HEK293T (cell line): ENCODE results near the gene MYOZ2.

ENCODE experiments used
- CTCF ChIA-PET: fragments of 350-600 bp; formaldehyde crosslinking; extraction: SDS; loops from one replicate; lab custom pipeline; 2021; ENCODE audit warnings: antibody characterized with exemption, inconsistent platforms; lab: Yijun Ruan, JAX
- POLR2A ChIA-PET: fragments of 350-600 bp; formaldehyde crosslinking; extraction: SDS; loops from one replicate; lab custom pipeline; 2020; ENCODE audit warnings: antibody characterized with exemption, inconsistent platforms; lab: Yijun Ruan, JAX
- DNase-seq: peaks from one replicate; pipeline ENCODE4 v3.0.0; 2012; ENCODE audit warnings: mixed read lengths; ENCODE audit errors: extremely low spot score
- ARNT ChIP-seq: fragments of 450-650 bp; IDR thresholded peaks from 2 replicates; pipeline ENCODE4 v1.6.1; 2017; ENCODE audit warnings: mild to moderate bottlenecking
- BHLHE40 ChIP-seq: fragments of 450-650 bp; IDR thresholded peaks from 2 replicates; pipeline ENCODE4 v1.6.1; 2016; ENCODE audit warnings: mild to moderate bottlenecking, moderate library complexity, borderline replicate concordance
- CTBP1 ChIP-seq: fragments of 450-650 bp; IDR thresholded peaks from 2 replicates; pipeline ENCODE4 v1.6.1; 2016; ENCODE audit warnings: borderline replicate concordance
- ELF4 ChIP-seq: fragments of 450-650 bp; IDR thresholded peaks from 2 replicates; pipeline ENCODE4 v1.6.1; 2017; ENCODE audit warnings: antibody characterized with exemption
- FOXA1 ChIP-seq: fragments of 450-650 bp; IDR thresholded peaks from 2 replicates; pipeline ENCODE4 v1.6.1; 2016; ENCODE audit warnings: mild to moderate bottlenecking
- FOXK2 ChIP-seq: fragments of 450-650 bp; IDR thresholded peaks from 2 replicates; pipeline ENCODE4 v1.6.1; 2016; ENCODE audit warnings: mild to moderate bottlenecking
- FOXM1 ChIP-seq: fragments of 450-650 bp; IDR thresholded peaks from 2 replicates; pipeline ENCODE4 v1.6.1; 2017; ENCODE audit warnings: mild to moderate bottlenecking, borderline replicate concordance
- HDGF ChIP-seq: fragments of 450-650 bp; IDR thresholded peaks from 2 replicates; pipeline ENCODE4 v1.6.1; 2017; ENCODE audit warnings: antibody characterized with exemption, borderline replicate concordance
- L3MBTL2 ChIP-seq: fragments of 450-650 bp; conservative IDR thresholded peaks from 2 replicates; pipeline ENCODE4 v1.6.1; 2016; ENCODE audit warnings: mild to moderate bottlenecking
- LEF1 ChIP-seq: fragments of 450-650 bp; IDR thresholded peaks from 2 replicates; pipeline ENCODE4 v1.6.1; 2017; ENCODE audit warnings: mild to moderate bottlenecking, borderline replicate concordance
- NFRKB ChIP-seq: fragments of 450-650 bp; IDR thresholded peaks from 2 replicates; pipeline ENCODE4 v1.6.1; 2016; ENCODE audit warnings: mild to moderate bottlenecking, moderate library complexity
- PKNOX1 ChIP-seq: fragments of 450-650 bp; IDR thresholded peaks from 2 replicates; pipeline ENCODE4 v1.6.1; 2016
- SP1 ChIP-seq: fragments of 450-650 bp; IDR thresholded peaks from 2 replicates; pipeline ENCODE4 v1.6.1; 2017
- SUZ12 ChIP-seq: fragments of 450-650 bp; IDR thresholded peaks from 2 replicates; pipeline ENCODE4 v1.6.1; 2016; ENCODE audit warnings: mild to moderate bottlenecking
- TARDBP ChIP-seq: fragments of 450-650 bp; IDR thresholded peaks from 2 replicates; pipeline ENCODE4 v1.6.1; 2016
- ZNF384 ChIP-seq: fragments of 450-650 bp; IDR thresholded peaks from 2 replicates; pipeline ENCODE4 v1.6.1; 2016

Gene MYOZ2

GRCh38 chr4:119118397-119118796 is 17.2 kb upstream of the MYOZ2 start:
- ChIA-PET CTCF (no interaction called here), POLR2A (no interaction called here)
- TF ChIP-seq L3MBTL2 (no peak), HDGF (no peak), FOXM1 (no peak), CTBP1 (no peak), TARDBP (no peak), FOXA1 (no peak), PKNOX1 (no peak), ELF4 (no peak)
- DNase-seq: no peak

GRCh38 chr4:119124352-119124751 is 11.3 kb upstream of the MYOZ2 start:
- TF ChIP-seq TARDBP: no peak
- no peak for TF ChIP-seq ELF4
- TF ChIP-seq ARNT: no peak
- ChIA-PET CTCF (no interaction called here), POLR2A (no interaction called here)
- DNase-seq: no peak

- ChIA-PET POLR2A (no interaction called here), CTCF (no interaction called here)
- TF ChIP-seq BHLHE40: no peak
- no peak for TF ChIP-seq FOXM1
- TF ChIP-seq SP1: no peak
- no peak for TF ChIP-seq HDGF
- no peak for TF ChIP-seq ARNT
- no peak for TF ChIP-seq ZNF384
- no peak for TF ChIP-seq TARDBP
- TF ChIP-seq NFRKB: no peak
- no peak for TF ChIP-seq SUZ12
- no peak for TF ChIP-seq L3MBTL2
- no peak for TF ChIP-seq PKNOX1
- no peak for TF ChIP-seq CTBP1
- no peak for DNase-seq
Measured at GRCh38 chr4:119125931-119126330, 9.7 kb upstream of the MYOZ2 start.

- TF ChIP-seq BHLHE40 (no peak), LEF1 (no peak), L3MBTL2 (no peak), CTBP1 (no peak), FOXK2 (no peak), SUZ12 (no peak), FOXM1 (no peak), HDGF (no peak), FOXA1 (no peak)
- DNase-seq: no peak
- ChIA-PET CTCF (no interaction called here), POLR2A (no interaction called here)
Measured at GRCh38 chr4:119128148-119128547, 7.5 kb upstream of the MYOZ2 start.

- DNase-seq: no peak
Measured at GRCh38 chr4:119130365-119131065, 5.1 kb upstream of the MYOZ2 start.

GRCh38 chr4:119131164-119131563 is 4.5 kb upstream of the MYOZ2 start:
- CTCF ChIA-PET: no interaction called here
- TF ChIP-seq SP1 (no peak), TARDBP (no peak), L3MBTL2 (no peak)
- POLR2A ChIA-PET: no interaction called here

More at GRCh38 chr4:119130365-119131065, 5.1 kb upstream of the MYOZ2 start:
- TF ChIP-seq BHLHE40: no peak
- TF ChIP-seq LEF1: no peak
- no peak for TF ChIP-seq ELF4
- no peak for TF ChIP-seq ZNF384
- TF ChIP-seq PKNOX1: no peak
- no peak for TF ChIP-seq TARDBP
- TF ChIP-seq L3MBTL2: no peak
- TF ChIP-seq SP1: no peak
- TF ChIP-seq SUZ12: no peak
- no peak for TF ChIP-seq HDGF
- no peak for TF ChIP-seq FOXK2
- TF ChIP-seq FOXA1: no peak
- TF ChIP-seq FOXM1: no peak
- TF ChIP-seq NFRKB: no peak
- no peak for TF ChIP-seq ARNT
- no peak for TF ChIP-seq CTBP1
- POLR2A ChIA-PET: no interaction called here
- CTCF ChIA-PET: no interaction called here

GRCh38 chr4:119132306-119132705 is 3.3 kb upstream of the MYOZ2 start:
- TF ChIP-seq BHLHE40 (no peak), HDGF (no peak), ZNF384 (no peak), PKNOX1 (no peak), FOXA1 (no peak), NFRKB (no peak), SUZ12 (no peak), L3MBTL2 (no peak), CTBP1 (no peak), LEF1 (no peak), TARDBP (no peak), ELF4 (no peak), ARNT (no peak), FOXM1 (no peak), FOXK2 (no peak), SP1 (no peak)
- CTCF ChIA-PET: no interaction called here
- POLR2A ChIA-PET: no interaction called here
- no peak for DNase-seq

More at GRCh38 chr4:119131164-119131563, 4.5 kb upstream of the MYOZ2 start:
- DNase-seq: no peak
